ENCODE data around the gene MAGI3.

The MAGI3 gene

GRCh38 chr1:113686891-113687618, 296.7 kb downstream of the MAGI3 start:
- H3K36me3 ChIP-seq, result no peaks in the 10 kb centered on the region; the same call in 1 of the 2 replicates
- H3K27ac ChIP-seq, result no peak overlapping the region
- no peaks in the 10 kb centered on the region for H3K27me3 ChIP-seq (ENCODE audit: insufficient read depth, low read depth, severe bottlenecking)
- no peak for TF ChIP-seq CTCF (IDR thresholded peaks at IDR 0.05; ENCODE audit: low read depth, low read length)
- no peak overlapping the region for H3K4me3 ChIP-seq (ENCODE audit: low read depth, low read length)
- H3K9me3 ChIP-seq (ENCODE audit: severe bottlenecking), result no peaks in the 10 kb centered on the region
- DNase-seq, result no peak

GRCh38 chr1:113691184-113691583, 300.9 kb downstream of the MAGI3 start:
- no peak for DNase-seq
- no peak overlapping the region for H3K4me3 ChIP-seq (ENCODE audit: low read depth, low read length)

GRCh38 chr1:113692342-113692741, 302.0 kb downstream of the MAGI3 start:
- DNase-seq, result no peak
- no peak for TF ChIP-seq CTCF (IDR thresholded peaks at IDR 0.05; ENCODE audit: low read depth, low read length)
- H3K27me3 ChIP-seq (ENCODE audit: insufficient read depth, low read depth, severe bottlenecking), result no peaks in the 10 kb centered on the region
- H3K36me3 ChIP-seq, result no peaks in the 10 kb centered on the region; the same call in 1 of the 2 replicates
- no peaks in the 10 kb centered on the region for H3K9me3 ChIP-seq (ENCODE audit: severe bottlenecking)
- no peak overlapping the region for H3K4me3 ChIP-seq (ENCODE audit: low read depth, low read length)
- H3K27ac ChIP-seq, result no peak overlapping the region

More at GRCh38 chr1:113691184-113691583, 300.9 kb downstream of the MAGI3 start:
- Histone ChIP-seq H3K27ac (no peak overlapping the region), H3K27me3 (ENCODE audit: insufficient read depth, low read depth, severe bottlenecking) (no peaks in the 10 kb centered on the region), H3K9me3 (ENCODE audit: severe bottlenecking) (no peaks in the 10 kb centered on the region), H3K36me3 (no peaks in the 10 kb centered on the region)
- no peak for TF ChIP-seq CTCF (IDR thresholded peaks at IDR 0.05; ENCODE audit: low read depth, low read length)

GRCh38 chr1:113692824-113693431, 302.6 kb downstream of the MAGI3 start:
- Histone ChIP-seq H3K4me3 (ENCODE audit: low read depth, low read length) (no peak overlapping the region), H3K27me3 (ENCODE audit: insufficient read depth, low read depth, severe bottlenecking) (no peaks in the 10 kb centered on the region), H3K36me3 (no peaks in the 10 kb centered on the region; the same call in 1 of the 2 replicates), H3K27ac (no peak overlapping the region), H3K9me3 (ENCODE audit: severe bottlenecking) (no peaks in the 10 kb centered on the region)
- no peak for TF ChIP-seq CTCF (IDR thresholded peaks at IDR 0.05; ENCODE audit: low read depth, low read length)
- DNase-seq, result no peak

GRCh38 chr1:113694910-113695309, 304.6 kb downstream of the MAGI3 start:
- H3K36me3 ChIP-seq, result no peaks in the 10 kb centered on the region; the same call in 1 of the 2 replicates
- no peaks in the 10 kb centered on the region for H3K27me3 ChIP-seq (ENCODE audit: insufficient read depth, low read depth, severe bottlenecking)
- no peak overlapping the region for H3K4me3 ChIP-seq (ENCODE audit: low read depth, low read length)
- H3K9me3 ChIP-seq (ENCODE audit: severe bottlenecking), result no peaks in the 10 kb centered on the region
- H3K27ac ChIP-seq, result no peak overlapping the region
- TF ChIP-seq CTCF (IDR thresholded peaks at IDR 0.05; ENCODE audit: low read depth, low read length), result no peak
- no peak for DNase-seq
